Adrenal gland (tissue), 12 donors: ENCODE measurements around the gene THSD4. TPM values are rescaled to one million over a fixed set of nuclear protein-coding genes. Genes with fewer than 3 reads are reported as not detected.

Experiments used
- DNase-seq, 7 donors: peaks; one replicate each; pipeline ENCODE4 v3.0.0-alpha.2; 2019 to 2020
- H3K27ac ChIP-seq, 5 donors: fragments of 200-600 bp; sonication (generic) in 4 of 5; 1 replicate in 3 of 5; 2 replicates in 2 of 5; pipeline versions ENCODE4 v1.5.1 to v1.8.0; 2016 to 2020; ENCODE audit warnings: mild to moderate bottlenecking in 1 of 5
- H3K27me3 ChIP-seq: fragments of 200-600 bp; 2 replicates; pipeline ENCODE4 v1.8.0; 2021
- H3K36me3 ChIP-seq, 2 donors: fragments of 200-600 bp; replicated peaks in 1 of 2; 1 replicate in 1 of 2; 2 replicates in 1 of 2; pipeline versions ENCODE4 v1.5.1 to v1.8.0; 2018 to 2022
- H3K4me1 ChIP-seq, 2 donors: fragments of 200-600 bp; replicated peaks in 1 of 2; 1 replicate in 1 of 2; 2 replicates in 1 of 2; pipeline versions ENCODE4 v1.5.1 to v1.8.0; 2018 to 2021
- H3K4me3 ChIP-seq, 4 donors: fragments of 200-600 bp; sonication (generic) in 3 of 4; one replicate each; pipeline ENCODE4 v1.5.1; 2016 to 2018
- H3K9me3 ChIP-seq, 3 donors: fragments of 200-600 bp; sonication (generic) in 1 of 3; replicated peaks in 1 of 3; 1 replicate in 2 of 3; 2 replicates in 1 of 3; pipeline versions ENCODE4 v1.5.1 to v1.8.0; 2016 to 2021
- POLR2A ChIP-seq, 2 donors: fragments of 450-650 bp; IDR thresholded peaks; one replicate each; pipeline ENCODE4 v1.6.1; 2017; ENCODE audit warnings: antibody characterized with exemption in 2 of 2, mild to moderate bottlenecking in 2 of 2, moderate library complexity in 1 of 2
- WGBS, 4 donors: extraction: QIAGEN DNeasy Blood & Tissue Kit in 2 of 4; methylation state at CpG; one replicate each; pipeline versions ENCODE4 v1.1.5 to v1.1.7; 2013 to 2017; 5-methylcytosine and 5-hydroxymethylcytosine counted together
- intact Hi-C, 2 donors: fragments of 100-400 bp; cut with DNase I; formaldehyde crosslinking; loops; one replicate each; pipeline versions ENCODE4 v1.14.1 to v1.15.0; 2022 to 2023
- polyA plus RNA-seq, 3 donors: library from polyadenylated mRNA; stranded (reverse); fragments of 200-250 nt in 2 of 3; fragments of 350-450 nt in 1 of 3; fragmentation: Illumina TruSeq in 1 of 3; extraction: RNeasy Lipid Tissue Mini Kit (QIAGEN cat#74804) in 1 of 3; gene quantifications; one replicate each; pipeline ENCODE4 v1.2.3, GENCODE V29; 2013 to 2014
- total RNA-seq, 9 donors: library from RNA; depleted of rRNA in 4 of 9; stranded (reverse); fragments of >200 nt in 4 of 9; fragments of 120-200 nt in 1 of 9; fragmentation: NEBNext Ultra II Directional in 1 of 9; extraction: Animal tissue kit (Norgen Biotek cat#: 25700) in 1 of 9; gene quantifications; one replicate each; pipeline versions ENCODE4 v1.1.0 to v1.2.4, GENCODE V29; 2013 to 2023
- TF ChIP-seq, protein P1 (sequence below), 6 experiments: fragments of 450-650 bp in 4 of 6; fragments of 200-600 bp in 2 of 6; sonication (generic) in 1 of 6; IDR thresholded peaks; 1 replicate in 5 of 6; 2 replicates in 1 of 6; pipeline versions ENCODE4 v1.5.1 to v1.8.0; 2016 to 2021; ENCODE audit warnings: antibody characterized with exemption in 6 of 6, mild to moderate bottlenecking in 2 of 6, moderate library complexity in 1 of 6
- donor health status: healthy with polysubstance abuse.
- donor health status: Bipolar disorder and iron deficiency.
- donor health status: DM: yes; HTN: yes; CAD: no.
- donor health status: DM: no; HTN: no; CAD: no.
- donor health status: DM: no; HTN: no; CAD: no.
- donor health status: DM: yes; HTN: yes; CAD: no.

THSD4 gene
- total and polyA plus RNA-seq, 12 donors: 5.3 to 53.2 (median 23.2) TPM

DNA sequence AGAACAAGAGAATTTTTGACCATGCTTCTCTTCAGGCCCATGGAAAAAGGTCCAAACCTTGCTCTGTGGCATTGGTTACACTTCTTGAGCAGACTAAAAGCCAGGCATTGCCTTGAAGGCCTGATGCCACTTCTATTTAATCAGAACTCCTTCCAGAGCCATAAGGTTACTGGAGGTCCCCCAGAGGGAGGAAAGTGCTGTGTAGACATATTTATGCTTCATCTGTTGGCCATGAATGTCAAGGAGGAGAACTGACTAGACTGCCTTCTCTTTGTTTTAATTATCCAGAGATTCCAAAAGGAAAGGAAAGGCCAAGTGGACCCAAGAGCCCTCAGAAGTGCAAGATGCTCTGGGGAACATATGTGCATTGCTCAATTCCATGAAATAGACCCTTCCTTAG lies 402.5 kb downstream of the THSD4 start:
- H3K36me3 ChIP-seq: no peaks in the 10 kb centered on the region
- intact Hi-C loops: no loop called here
- no peak for DNase-seq
- no peak overlapping the region for H3K27ac ChIP-seq
- H3K4me3 ChIP-seq: no peak overlapping the region
- H3K9me3 ChIP-seq: no peaks in the 10 kb centered on the region
- no peak for TF ChIP-seq POLR2A (IDR thresholded peaks at IDR 0.05)
- TF ChIP-seq, protein P1, sequence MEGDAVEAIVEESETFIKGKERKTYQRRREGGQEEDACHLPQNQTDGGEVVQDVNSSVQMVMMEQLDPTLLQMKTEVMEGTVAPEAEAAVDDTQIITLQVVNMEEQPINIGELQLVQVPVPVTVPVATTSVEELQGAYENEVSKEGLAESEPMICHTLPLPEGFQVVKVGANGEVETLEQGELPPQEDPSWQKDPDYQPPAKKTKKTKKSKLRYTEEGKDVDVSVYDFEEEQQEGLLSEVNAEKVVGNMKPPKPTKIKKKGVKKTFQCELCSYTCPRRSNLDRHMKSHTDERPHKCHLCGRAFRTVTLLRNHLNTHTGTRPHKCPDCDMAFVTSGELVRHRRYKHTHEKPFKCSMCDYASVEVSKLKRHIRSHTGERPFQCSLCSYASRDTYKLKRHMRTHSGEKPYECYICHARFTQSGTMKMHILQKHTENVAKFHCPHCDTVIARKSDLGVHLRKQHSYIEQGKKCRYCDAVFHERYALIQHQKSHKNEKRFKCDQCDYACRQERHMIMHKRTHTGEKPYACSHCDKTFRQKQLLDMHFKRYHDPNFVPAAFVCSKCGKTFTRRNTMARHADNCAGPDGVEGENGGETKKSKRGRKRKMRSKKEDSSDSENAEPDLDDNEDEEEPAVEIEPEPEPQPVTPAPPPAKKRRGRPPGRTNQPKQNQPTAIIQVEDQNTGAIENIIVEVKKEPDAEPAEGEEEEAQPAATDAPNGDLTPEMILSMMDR (IDR thresholded peaks at IDR 0.05): no peak
- H3K27me3 ChIP-seq: no peaks in the 10 kb centered on the region
- H3K4me1 ChIP-seq: peaks cover 10 to 15% of the 10 kb centered on the region in 2 donors

GRCh38 chr15:71518661-71519060 lies 403.4 kb downstream of the THSD4 start:
- DNase-seq: no peak
- H3K27ac ChIP-seq: no peak overlapping the region
- H3K27me3 ChIP-seq: no peaks in the 10 kb centered on the region
- no peaks in the 10 kb centered on the region for H3K9me3 ChIP-seq
- 87 to 97% (median 90%) methylated on average over 2 of the region's 2 CpGs for WGBS, 4 donors
- no peaks in the 10 kb centered on the region for H3K36me3 ChIP-seq
- H3K4me1 ChIP-seq: peaks cover 10 to 15% of the 10 kb centered on the region in 2 donors
- TF ChIP-seq, protein P1 (IDR thresholded peaks at IDR 0.05): no peak
- no peak for TF ChIP-seq POLR2A (IDR thresholded peaks at IDR 0.05)
- intact Hi-C loops: no loop called here
- H3K4me3 ChIP-seq: no peak overlapping the region

GRCh38 chr15:71526060-71526820 lies 411.0 kb downstream of the THSD4 start:
- DNase-seq: no peak
- no peaks in the 10 kb centered on the region for H3K27me3 ChIP-seq
- H3K4me1 ChIP-seq: peaks cover 4 to 22% of the 10 kb centered on the region in 2 donors
- H3K4me3 ChIP-seq: peak overlapping the region in 1 of 4 donors; percentile 36
- intact Hi-C loops: no loop called here
- H3K9me3 ChIP-seq: no peaks in the 10 kb centered on the region
- TF ChIP-seq, protein P1 (IDR thresholded peaks at IDR 0.05): no peak
- 12 to 18% (median 16%) methylated on average over 10 of the region's 10 CpGs for WGBS, 4 donors
- H3K36me3 ChIP-seq: no peaks in the 10 kb centered on the region
- peak overlapping the region in 4 of 5 donors; percentile 13 to 72 (median 48) for H3K27ac ChIP-seq

- H3K27me3 ChIP-seq: no peaks in the 10 kb centered on the region
- H3K4me1 ChIP-seq: peaks cover 4 to 22% of the 10 kb centered on the region in 2 donors
- no peaks in the 10 kb centered on the region for H3K9me3 ChIP-seq
- no peaks in the 10 kb centered on the region for H3K36me3 ChIP-seq
- DNase-seq: no peak
- TF ChIP-seq, protein P1 (IDR thresholded peaks at IDR 0.05): no peak
- TF ChIP-seq POLR2A (IDR thresholded peaks at IDR 0.05): no peak
- 89 to 100% (median 99%) methylated on average over 1 of the region's 1 CpG for WGBS, 4 donors
- intact Hi-C loops: no loop called here
- H3K27ac ChIP-seq: no peak overlapping the region
- no peak overlapping the region for H3K4me3 ChIP-seq
Observed at GRCh38 chr15:71529361-71529760, 414.1 kb downstream of the THSD4 start.
